Activated T-cell treated with anti-CD3 and anti-CD28 coated beads, Interleukin-2, amount 50 U/mL, for 72 hours (primary cell): ENCODE measurements around the gene ZNF460. TPM values are rescaled to one million over a fixed set of nuclear protein-coding genes. Genes with fewer than 3 reads are reported as not detected.
"Not testable (repeated sequence)": the region's sequence is repeated elsewhere in the genome, so short reads cannot be mapped to it uniquely, and the experiment has no call there.

ENCODE experiments used
- ATAC-seq, 2 donors: fragments of 150-1000 bp; cut with Tn5 transposase; replicated peaks in 1 of 2; 2 replicates each; pipeline ENCODE4 v1.10.0; 2021; ENCODE audit warnings: moderate library complexity in 2 of 2, mild to moderate bottlenecking in 1 of 2
- DNase-seq, 2 donors: peaks; one replicate each; pipeline ENCODE4 v3.0.0; 2021 to 2022; ENCODE audit warnings: mixed read lengths in 1 of 2
- H3K27ac Mint-ChIP-seq: one replicate; pipeline ENCODE4 v1.8.0; 2022; ENCODE audit warnings: mild to moderate bottlenecking, moderate library complexity, mixed read lengths
- H3K27me3 Mint-ChIP-seq: one replicate; pipeline ENCODE4 v1.8.0; 2022; ENCODE audit warnings: low read depth, mixed read lengths
- H3K36me3 Mint-ChIP-seq, 2 donors: one replicate each; pipeline ENCODE4 v1.8.0; 2022; ENCODE audit warnings: mixed read lengths in 2 of 2, mild to moderate bottlenecking in 1 of 2; ENCODE audit not compliant: insufficient read depth in 2 of 2
- H3K4me1 Mint-ChIP-seq: one replicate; pipeline ENCODE4 v1.8.0; 2022; ENCODE audit warnings: low read depth, mixed read lengths
- H3K4me3 Mint-ChIP-seq, 2 donors: one replicate each; pipeline ENCODE4 v1.8.0; 2022; ENCODE audit warnings: mild to moderate bottlenecking in 2 of 2, mixed read lengths in 2 of 2, moderate library complexity in 2 of 2
- H3K9me3 Mint-ChIP-seq, 2 donors: one replicate each; pipeline ENCODE4 v1.8.0; 2022; ENCODE audit warnings: mixed read lengths in 2 of 2
- total RNA-seq, 2 donors: library from RNA; stranded (reverse); gene quantifications; one replicate each; pipeline ENCODE4 v1.2.3, GENCODE V29; 2022

ZNF460 gene
- total RNA-seq, 2 donors from 2014 or later: 114 to 129 TPM

DNA sequence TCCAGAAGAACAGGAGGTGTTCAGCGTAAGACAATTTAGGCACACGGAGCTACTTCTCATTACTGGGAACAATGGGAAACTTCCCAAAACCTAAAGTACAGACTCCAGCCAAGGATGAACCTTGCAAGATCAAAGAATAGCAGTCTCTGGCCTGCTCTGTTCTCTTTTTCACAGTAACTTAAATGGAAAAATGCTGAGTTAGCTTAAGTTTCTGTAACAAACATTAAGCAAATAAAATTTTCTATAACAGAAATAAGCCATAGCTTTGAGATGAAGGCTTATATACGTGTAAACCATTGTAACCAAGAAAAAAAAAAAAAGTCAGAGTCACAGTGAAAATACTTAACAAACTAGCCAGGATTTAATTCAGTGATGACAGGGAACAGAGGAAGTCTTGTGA lies 18.2 kb upstream of the ZNF460 start:
- H3K27me3 Mint-ChIP-seq: no peaks in the 10 kb centered on the region
- no peak overlapping the region for H3K27ac Mint-ChIP-seq
- no peak overlapping the region for H3K4me3 Mint-ChIP-seq
- H3K36me3 Mint-ChIP-seq: peaks cover 31 to 56% of the 10 kb centered on the region in 2 donors
- ATAC-seq (no peak), DNase-seq (no peak)
- peaks cover 19 to 36% of the 10 kb centered on the region in 2 donors for H3K9me3 Mint-ChIP-seq
- H3K4me1 Mint-ChIP-seq: no peaks in the 10 kb centered on the region

DNA sequence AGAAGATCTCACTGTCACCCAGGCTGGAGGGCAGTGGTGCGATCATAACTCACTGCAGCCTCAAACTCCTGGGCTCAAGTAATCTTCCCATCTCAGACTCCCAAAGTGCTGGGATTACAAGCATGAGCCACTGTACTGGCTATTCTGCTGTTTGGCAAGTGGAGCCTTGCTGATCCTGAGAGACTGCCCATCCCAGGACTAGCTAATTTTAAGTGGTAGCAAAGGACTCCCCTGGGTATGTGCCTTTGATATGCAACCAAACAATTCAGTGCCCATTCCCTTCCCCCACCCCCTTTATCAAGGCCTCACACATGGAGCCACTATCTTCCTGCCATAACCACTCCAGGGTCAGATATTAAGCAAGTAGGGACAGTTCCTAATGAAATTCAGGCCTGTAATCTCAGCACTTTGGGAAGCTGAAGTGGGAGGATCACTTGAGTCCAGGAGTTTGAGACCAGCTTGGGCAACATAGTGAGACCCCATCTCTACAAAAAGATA lies 17.0 kb upstream of the ZNF460 start:
- H3K27me3 Mint-ChIP-seq: no peaks in the 10 kb centered on the region
- ATAC-seq (no peak), DNase-seq (no peak)
- H3K4me1 Mint-ChIP-seq: no peaks in the 10 kb centered on the region
- no peak overlapping the region for H3K4me3 Mint-ChIP-seq
- peaks cover 30 to 53% of the 10 kb centered on the region in 2 donors for H3K36me3 Mint-ChIP-seq
- H3K27ac Mint-ChIP-seq: no peak overlapping the region
- H3K9me3 Mint-ChIP-seq: peaks cover 19 to 35% of the 10 kb centered on the region in 2 donors

DNA sequence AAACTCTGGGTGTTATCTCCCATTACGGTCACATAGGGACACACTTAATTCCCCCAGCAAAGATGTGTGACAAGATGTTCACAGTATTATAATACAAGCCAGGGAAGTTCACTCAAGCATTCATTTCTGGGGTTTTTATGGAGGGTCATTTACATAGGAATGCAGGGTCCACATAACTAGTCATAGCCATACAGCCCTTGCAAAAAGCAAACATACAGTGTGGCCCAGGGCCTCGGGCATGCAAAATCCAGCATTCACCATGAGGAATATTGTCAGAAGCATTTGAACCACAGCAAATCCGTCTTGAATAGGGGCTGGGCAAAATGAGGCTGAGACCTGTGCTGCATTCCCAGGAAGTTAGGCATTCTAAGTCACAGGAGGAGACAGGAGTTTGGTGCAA lies 13.0 kb upstream of the ZNF460 start:
- Mint-ChIP-seq H3K36me3 (peaks cover 14 to 31% of the 10 kb centered on the region in 2 donors), H3K9me3 (peaks cover 11 to 18% of the 10 kb centered on the region in 2 donors), H3K27me3 (no peaks in the 10 kb centered on the region), H3K4me1 (peaks cover 16% of the 10 kb centered on the region), H3K27ac (no peak overlapping the region), H3K4me3 (no peak overlapping the region)
- DNase-seq (no peak), ATAC-seq (no peak)

GRCh38 chr19:57269515-57270250 lies 10.6 kb upstream of the ZNF460 start:
- Mint-ChIP-seq H3K9me3 (peaks cover 10 to 15% of the 10 kb centered on the region in 2 donors), H3K27me3 (no peaks in the 10 kb centered on the region), H3K27ac (peak overlapping the region; percentile 44), H3K4me3 (peak overlapping the region in 1 of 2 donors; percentile 49), H3K36me3 (peaks cover 13 to 36% of the 10 kb centered on the region in 2 donors), H3K4me1 (peaks cover 32% of the 10 kb centered on the region)
- DNase-seq (no peak), ATAC-seq (peak; percentile 75 to 79)

DNA sequence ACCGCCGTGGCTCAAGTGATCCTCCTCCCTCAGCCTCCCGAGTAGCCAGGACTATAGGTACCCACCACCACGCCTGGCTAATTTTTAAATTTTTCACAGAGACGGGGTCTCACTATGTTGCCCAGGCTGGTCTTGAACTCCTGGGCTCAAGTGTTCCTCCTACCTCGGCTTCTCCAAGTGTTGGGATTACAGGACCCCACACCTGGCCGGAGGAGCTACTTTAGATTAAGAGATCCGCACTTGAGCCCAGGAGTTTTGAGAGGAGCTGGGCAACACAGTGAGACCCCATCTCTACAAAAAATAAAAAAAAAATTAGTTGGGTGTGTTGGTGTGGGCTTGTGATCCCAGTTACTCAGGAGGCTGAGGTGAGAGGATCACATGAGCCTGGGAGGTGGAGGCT lies 9.0 kb upstream of the ZNF460 start:
- peaks cover 32% of the 10 kb centered on the region for H3K4me1 Mint-ChIP-seq
- no peak overlapping the region for H3K27ac Mint-ChIP-seq

GRCh38 chr19:57273014-57273413 lies 7.3 kb upstream of the ZNF460 start:
- peaks cover 7 to 21% of the 10 kb centered on the region in 2 donors for H3K36me3 Mint-ChIP-seq
- ATAC-seq (no peak), DNase-seq (no peak)
- H3K9me3 Mint-ChIP-seq: peaks cover 0 to 2% of the 10 kb centered on the region in 2 donors
- H3K27ac Mint-ChIP-seq: no peak overlapping the region
- no peaks in the 10 kb centered on the region for H3K27me3 Mint-ChIP-seq
- H3K4me1 Mint-ChIP-seq: peaks cover 32% of the 10 kb centered on the region
- no peak overlapping the region for H3K4me3 Mint-ChIP-seq

More for the DNA sequence above, 9.0 kb upstream of the ZNF460 start:
- Mint-ChIP-seq H3K27me3 (no peaks in the 10 kb centered on the region), H3K4me3 (no peak overlapping the region), H3K9me3 (peaks cover 2 to 4% of the 10 kb centered on the region in 2 donors), H3K36me3 (peaks cover 6 to 26% of the 10 kb centered on the region in 2 donors)
- no peak for DNase-seq
- ATAC-seq: no peak

DNA sequence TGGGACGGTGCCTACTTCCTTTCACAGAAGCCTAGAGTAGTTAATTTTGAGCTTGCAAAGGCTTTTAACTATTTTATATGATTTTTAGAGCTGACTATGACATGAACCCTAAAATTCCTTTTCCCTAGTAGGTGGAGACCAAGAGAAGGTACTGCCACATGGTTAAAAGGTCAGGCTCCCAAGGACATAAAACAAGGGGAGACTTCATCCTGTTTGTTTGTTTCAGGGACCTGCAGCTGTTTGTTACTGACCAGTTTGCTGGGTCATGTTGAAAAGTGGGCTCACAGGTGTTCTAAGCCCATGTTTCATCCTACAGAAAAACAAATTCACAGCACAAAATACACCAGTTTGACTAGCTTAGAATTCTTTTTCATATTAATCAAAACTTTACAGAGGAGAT lies 3.9 kb upstream of the ZNF460 start:
- peaks cover 0 to 2% of the 10 kb centered on the region in 2 donors for H3K9me3 Mint-ChIP-seq
- H3K27me3 Mint-ChIP-seq: no peaks in the 10 kb centered on the region
- no peak for DNase-seq
- ATAC-seq: no peak
- H3K4me1 Mint-ChIP-seq: peaks cover 20% of the 10 kb centered on the region
- peaks cover 14 to 21% of the 10 kb centered on the region in 2 donors for H3K36me3 Mint-ChIP-seq
- no peak overlapping the region for H3K4me3 Mint-ChIP-seq
- peak overlapping the region; percentile 38 for H3K27ac Mint-ChIP-seq

DNA sequence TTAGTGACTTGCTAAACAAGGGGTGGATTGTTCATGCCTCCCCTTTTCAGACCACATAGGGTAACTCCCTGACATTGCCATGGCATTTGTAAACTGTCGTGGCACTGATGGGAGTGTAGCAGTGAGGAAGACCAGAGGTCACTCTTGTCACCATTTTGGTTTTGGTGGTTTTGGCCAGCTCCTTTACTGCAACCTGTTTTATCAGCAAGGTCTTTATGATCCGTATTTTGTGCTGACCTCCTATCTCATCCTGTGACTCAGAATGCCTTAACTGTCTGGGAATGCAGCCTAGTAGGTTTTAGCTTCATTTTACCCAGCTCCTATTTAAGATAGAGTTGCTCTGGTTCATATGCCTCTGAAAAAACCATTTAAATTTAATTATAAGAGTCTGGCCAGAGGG lies 1.8 kb upstream of the ZNF460 start:
- H3K4me3 Mint-ChIP-seq, DNase-seq, H3K27me3 Mint-ChIP-seq, H3K27ac Mint-ChIP-seq, H3K9me3 Mint-ChIP-seq, ATAC-seq: not testable (repeated sequence)
- Mint-ChIP-seq H3K36me3 (peaks cover 25 to 29% of the 10 kb centered on the region in 2 donors), H3K4me1 (peaks cover 32% of the 10 kb centered on the region)

DNA sequence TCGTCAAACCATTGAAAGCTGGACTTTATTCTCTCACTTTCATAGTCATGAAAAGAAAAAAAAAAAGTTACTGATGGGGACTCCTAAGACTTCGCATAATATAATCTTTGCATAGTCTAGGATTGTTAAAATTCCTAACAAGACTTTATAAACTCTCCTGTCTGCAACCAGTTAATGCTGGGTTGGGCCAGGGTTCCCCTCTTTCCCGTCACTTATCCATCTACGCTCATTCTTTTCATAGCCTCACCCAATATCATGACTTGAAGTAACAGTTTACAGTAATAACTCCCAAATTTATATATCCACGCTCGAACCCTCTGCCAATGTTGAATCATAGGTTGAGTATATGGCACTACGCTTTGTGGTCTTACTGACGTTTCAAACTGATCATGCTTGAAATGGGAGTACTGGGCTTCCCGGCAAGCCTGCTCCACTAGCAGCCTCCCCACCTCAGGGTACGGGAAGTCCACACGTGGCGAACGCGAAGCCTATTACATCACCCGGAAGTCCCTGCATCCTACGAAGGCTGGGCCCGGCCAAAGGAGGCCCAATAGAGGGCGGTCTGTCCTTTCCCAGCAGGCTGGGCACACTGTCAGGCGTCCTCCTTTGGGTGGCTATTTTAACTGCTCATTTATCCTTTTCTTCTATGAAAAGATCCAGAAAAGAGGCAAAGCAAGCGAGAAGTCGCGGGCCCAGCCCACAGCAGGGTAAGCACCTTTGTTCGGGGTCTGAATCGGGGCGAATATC lies 694 bp upstream of the ZNF460 start:
- H3K36me3 Mint-ChIP-seq: peaks cover 25 to 32% of the 10 kb centered on the region in 2 donors
- no peak overlapping the region for H3K4me3 Mint-ChIP-seq
- H3K27ac Mint-ChIP-seq: no peak overlapping the region
- ATAC-seq (peak; percentile 72 to 74), DNase-seq (peak; percentile 86 to 88)
- no peaks in the 10 kb centered on the region for H3K27me3 Mint-ChIP-seq
- H3K9me3 Mint-ChIP-seq: peaks cover 0 to 4% of the 10 kb centered on the region in 2 donors
- peaks cover 28% of the 10 kb centered on the region for H3K4me1 Mint-ChIP-seq

DNA sequence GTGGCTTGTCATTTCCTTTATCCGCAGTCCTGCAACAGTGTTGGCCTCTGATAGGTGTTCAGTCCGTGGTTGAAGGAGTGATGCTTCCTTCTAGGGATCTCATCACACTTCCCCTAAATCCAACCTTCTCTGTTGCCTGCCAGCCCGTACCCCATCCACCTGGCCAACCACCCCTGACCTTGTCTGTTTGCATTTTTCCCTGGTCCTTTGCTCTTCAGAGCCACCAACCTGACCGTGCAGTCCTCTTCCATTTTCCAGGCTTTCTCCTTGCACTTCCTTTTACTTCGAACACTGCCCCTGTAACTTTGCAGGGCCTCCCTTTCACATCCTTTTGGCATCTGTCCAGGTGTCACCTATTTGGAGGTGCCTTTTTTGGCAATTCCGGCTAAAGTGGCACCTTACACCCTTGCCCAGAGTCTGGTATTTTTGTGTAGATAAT lies 696 bp downstream of the ZNF460 start:
- Mint-ChIP-seq H3K9me3 (peaks cover 4 to 6% of the 10 kb centered on the region in 2 donors), H3K4me1 (peaks cover 36% of the 10 kb centered on the region), H3K27ac (no peak overlapping the region), H3K36me3 (peaks cover 33 to 45% of the 10 kb centered on the region in 2 donors), H3K27me3 (no peaks in the 10 kb centered on the region), H3K4me3 (no peak overlapping the region)
- no peak for ATAC-seq
- DNase-seq: peak; percentile 18 to 35

DNA sequence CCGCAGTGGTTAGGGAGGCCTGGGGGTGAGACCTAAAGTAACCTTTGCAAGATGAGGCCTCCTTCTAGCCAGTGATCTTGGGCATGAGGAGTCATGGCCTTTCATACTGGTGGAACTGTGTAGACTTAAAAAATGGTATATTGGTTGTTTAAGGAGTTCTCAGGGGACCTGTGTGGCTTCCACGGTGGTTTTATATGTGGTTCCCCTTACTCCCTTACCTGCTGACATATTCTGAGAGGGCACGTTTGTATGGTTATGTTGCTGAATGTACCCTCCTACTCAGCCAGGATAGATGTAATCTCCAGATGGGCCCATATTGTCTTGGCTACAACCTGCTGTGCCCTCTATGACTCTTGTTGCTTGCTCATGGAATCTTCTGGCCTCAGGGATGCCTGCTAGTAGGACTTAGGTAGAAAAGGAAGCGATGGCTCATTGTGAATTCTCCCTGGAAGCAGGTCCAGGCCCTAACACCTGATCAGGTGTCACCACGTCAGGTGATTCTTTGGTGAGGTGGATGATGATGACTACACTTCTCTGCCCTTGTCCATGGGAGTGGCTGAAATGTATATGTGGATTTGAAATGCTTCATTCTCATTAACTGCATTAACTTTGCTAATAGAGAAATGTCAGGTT lies 1.8 kb downstream of the ZNF460 start:
- H3K27ac Mint-ChIP-seq: peak overlapping the region; percentile 81
- no peaks in the 10 kb centered on the region for H3K27me3 Mint-ChIP-seq
- peaks cover 40% of the 10 kb centered on the region for H3K4me1 Mint-ChIP-seq
- peaks cover 6 to 8% of the 10 kb centered on the region in 2 donors for H3K9me3 Mint-ChIP-seq
- DNase-seq (peak; percentile 68 to 71), ATAC-seq (peak; percentile 43 to 52)
- peaks cover 40 to 53% of the 10 kb centered on the region in 2 donors for H3K36me3 Mint-ChIP-seq
- peak overlapping the region in 1 of 2 donors; percentile 91 for H3K4me3 Mint-ChIP-seq

DNA sequence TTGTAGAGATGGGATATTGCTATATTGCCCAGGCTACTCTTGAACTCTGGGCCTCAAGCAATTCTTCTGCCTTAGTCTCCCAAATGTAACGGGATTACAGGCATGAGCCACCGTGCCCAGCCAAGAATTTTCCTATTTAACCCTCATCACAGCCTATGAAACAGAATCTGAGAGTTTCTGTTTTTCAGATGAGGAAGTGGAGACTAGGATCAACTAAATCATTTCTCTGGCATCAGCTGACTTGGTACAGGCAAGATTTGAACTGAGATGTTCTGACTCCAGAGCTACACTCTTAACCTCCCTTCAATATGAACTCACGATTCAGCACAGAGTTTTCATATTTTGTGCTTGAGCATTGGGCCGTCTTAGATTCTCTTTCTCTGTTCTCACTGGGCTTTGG lies 8.1 kb downstream of the ZNF460 start:
- H3K36me3 Mint-ChIP-seq: peaks cover 59 to 84% of the 10 kb centered on the region in 2 donors
- ATAC-seq (no peak), DNase-seq (no peak)
- no peak overlapping the region for H3K27ac Mint-ChIP-seq
- H3K9me3 Mint-ChIP-seq: peaks cover 19% of the 10 kb centered on the region in 2 donors
- peaks cover 21% of the 10 kb centered on the region for H3K4me1 Mint-ChIP-seq
- H3K27me3 Mint-ChIP-seq: no peaks in the 10 kb centered on the region
- no peak overlapping the region for H3K4me3 Mint-ChIP-seq

GRCh38 chr19:57290970-57291369 lies 10.7 kb downstream of the ZNF460 start:
- Mint-ChIP-seq H3K4me1 (peaks cover 9% of the 10 kb centered on the region), H3K36me3 (peaks cover 69 to 89% of the 10 kb centered on the region in 2 donors), H3K9me3 (peaks cover 19 to 28% of the 10 kb centered on the region in 2 donors), H3K4me3 (no peak overlapping the region), H3K27ac (no peak overlapping the region), H3K27me3 (no peaks in the 10 kb centered on the region)
- ATAC-seq (no peak), DNase-seq (no peak)
